Measurements from ENCODE around the gene GNLY.
A peak's percentile ranks its signal among the peaks of the same experiment; 100 is the strongest.

The GNLY gene

GRCh38 chr2:85690932-85691331 lies 3.2 kb upstream of the GNLY start:
- DNase-seq, result no peak

- DNase-seq, result no peak
These were observed 2.0 kb upstream of the GNLY start for GRCh38 chr2:85692039-85692645.

- DNase-seq, result no peak
These were observed 963 bp downstream of the GNLY start for GRCh38 chr2:85695121-85695520.

GRCh38 chr2:85695691-85696668 lies 1.8 kb downstream of the GNLY start:
- no peak for DNase-seq

GRCh38 chr2:85697096-85697495 lies 2.9 kb downstream of the GNLY start:
- DNase-seq, result no peak

- DNase-seq, result no peak
These were observed 3.6 kb downstream of the GNLY start for GRCh38 chr2:85697716-85698115.

GRCh38 chr2:85698184-85698879 lies 4.2 kb downstream of the GNLY start:
- no peak for DNase-seq

GRCh38 chr2:85698880-85699254 lies 4.7 kb downstream of the GNLY start:
- no peak for DNase-seq

- DNase-seq, result no peak
These were observed 5.2 kb downstream of the GNLY start for GRCh38 chr2:85699325-85699724.

GRCh38 chr2:85702172-85702571 lies 8.0 kb downstream of the GNLY start:
- no peak for DNase-seq

- no peak for DNase-seq
These were observed 8.6 kb downstream of the GNLY start for GRCh38 chr2:85702800-85703199.

- no peak for DNase-seq
These were observed 9.2 kb downstream of the GNLY start for GRCh38 chr2:85703329-85703728.

- DNase-seq, result no peak
These were observed 9.9 kb downstream of the GNLY start for GRCh38 chr2:85704038-85704437.

GRCh38 chr2:85704800-85705679 lies 10.9 kb downstream of the GNLY start:
- no peak for DNase-seq

GRCh38 chr2:85705680-85706039 lies 11.5 kb downstream of the GNLY start:
- no peak for DNase-seq

- no peak for DNase-seq
These were observed 11.9 kb downstream of the GNLY start for GRCh38 chr2:85706063-85706462.

- no peak for DNase-seq
These were observed 12.6 kb downstream of the GNLY start for GRCh38 chr2:85706599-85707296.

- DNase-seq, result peak; percentile 61
These were observed 13.1 kb downstream of the GNLY start for GRCh38 chr2:85707304-85707703.

- DNase-seq, result no peak
These were observed 14.5 kb downstream of the GNLY start for GRCh38 chr2:85708641-85709040.

- DNase-seq, result no peak
These were observed 15.2 kb downstream of the GNLY start for GRCh38 chr2:85709401-85709811.

- DNase-seq, result no peak
These were observed 16.8 kb downstream of the GNLY start for GRCh38 chr2:85710687-85711577.
